Cortex of kidney (tissue), 1 donor: ENCODE data around the gene GFI1B.
"Not testable (repeated sequence)": the region's sequence is repeated elsewhere in the genome, so short reads cannot be mapped to it uniquely, and the experiment has no call there.

ENCODE experiments used
- DNase-seq: peaks from one replicate; lab custom pipeline; 2025; lab: John Stamatoyannopoulos, UW

GFI1B gene

DNA sequence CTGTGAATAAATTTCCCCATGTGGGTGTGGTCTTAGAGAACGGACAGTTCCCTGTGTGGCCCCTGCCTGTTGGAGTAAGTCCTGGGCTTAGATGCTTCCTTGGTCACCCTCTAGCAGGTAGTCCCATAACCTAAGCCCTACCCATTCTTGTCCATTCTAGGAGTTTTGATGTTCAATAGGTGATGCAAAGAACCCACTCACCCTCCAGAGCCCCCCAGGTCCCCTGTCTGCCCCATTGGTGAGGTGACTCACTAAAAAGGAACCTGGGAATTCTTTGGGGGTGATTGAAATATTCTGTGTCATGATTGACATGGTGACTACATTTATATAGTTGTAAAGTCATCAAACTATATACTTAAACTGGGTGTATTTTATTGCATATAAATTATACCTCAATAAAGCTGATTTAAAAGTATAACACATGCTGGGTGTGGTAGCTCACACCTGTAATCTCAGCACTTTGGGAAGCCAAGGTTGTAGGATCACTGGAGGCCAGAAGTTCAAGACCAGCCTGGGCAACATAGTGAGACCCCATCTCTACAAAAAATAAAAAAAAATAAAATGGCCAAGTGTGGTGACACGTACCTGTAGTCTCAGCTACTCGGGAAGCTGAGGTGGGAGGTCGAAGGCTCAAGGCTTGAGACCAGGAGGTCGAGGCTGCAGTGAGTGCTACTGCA lies 31.6 kb downstream of the GFI1B start:
- DNase-seq: no peak

DNA sequence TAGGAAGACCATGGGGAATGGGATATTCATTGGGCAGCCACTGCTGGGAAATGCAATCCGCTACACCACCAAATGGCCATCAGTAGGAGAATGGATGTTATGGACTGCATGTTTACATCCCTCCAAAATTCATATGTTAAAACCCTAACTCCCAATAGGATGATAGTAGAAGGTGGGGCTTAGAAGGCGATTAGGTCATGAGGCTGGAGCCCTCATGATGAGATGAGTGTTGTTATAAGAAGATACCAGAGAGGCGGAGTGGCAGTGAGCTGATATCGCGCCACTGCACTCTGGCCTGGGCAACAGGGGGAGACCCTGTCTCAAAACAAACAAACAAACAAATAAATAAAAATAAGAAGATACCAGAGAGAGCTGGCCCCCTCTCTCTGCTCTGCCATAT lies 36.2 kb downstream of the GFI1B start:
- no peak for DNase-seq

DNA sequence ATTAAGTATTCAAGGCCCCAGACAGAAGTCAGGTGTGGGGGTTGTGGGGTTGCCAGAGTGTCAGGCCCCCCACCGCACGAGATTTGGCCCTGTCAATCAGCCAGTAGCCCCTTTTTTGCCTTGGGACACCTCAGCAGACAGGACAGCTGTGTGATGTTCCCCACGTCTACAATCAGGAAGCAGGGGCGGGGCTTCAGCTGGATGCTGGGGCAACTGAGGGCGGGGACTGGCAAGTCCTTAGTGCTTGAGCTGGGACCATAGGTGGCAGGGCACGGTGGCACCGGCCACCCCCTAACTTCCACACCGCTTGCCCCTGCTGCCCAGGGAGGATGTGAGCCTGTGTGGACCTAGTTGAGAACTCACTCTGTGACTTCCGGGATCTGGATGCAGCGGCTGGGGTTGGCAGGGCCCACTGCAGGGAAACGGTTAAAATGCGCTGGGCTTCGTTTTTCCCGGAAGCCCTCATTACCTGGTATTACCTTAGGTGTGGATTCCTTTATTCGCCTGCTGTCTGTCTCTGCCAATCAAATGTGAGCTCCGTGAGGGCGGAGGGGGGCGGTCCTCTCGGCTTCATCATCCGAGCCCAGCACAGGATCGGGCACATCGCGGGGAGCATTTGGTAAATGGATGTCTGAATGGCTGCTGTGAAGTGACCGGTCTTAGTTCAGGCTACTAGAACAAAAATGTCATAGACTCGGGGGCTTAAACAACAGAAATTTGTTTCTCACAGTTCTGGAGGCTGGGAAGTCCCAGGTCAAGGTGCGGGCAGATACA lies 44.8 kb downstream of the GFI1B start:
- no peak for DNase-seq

DNA sequence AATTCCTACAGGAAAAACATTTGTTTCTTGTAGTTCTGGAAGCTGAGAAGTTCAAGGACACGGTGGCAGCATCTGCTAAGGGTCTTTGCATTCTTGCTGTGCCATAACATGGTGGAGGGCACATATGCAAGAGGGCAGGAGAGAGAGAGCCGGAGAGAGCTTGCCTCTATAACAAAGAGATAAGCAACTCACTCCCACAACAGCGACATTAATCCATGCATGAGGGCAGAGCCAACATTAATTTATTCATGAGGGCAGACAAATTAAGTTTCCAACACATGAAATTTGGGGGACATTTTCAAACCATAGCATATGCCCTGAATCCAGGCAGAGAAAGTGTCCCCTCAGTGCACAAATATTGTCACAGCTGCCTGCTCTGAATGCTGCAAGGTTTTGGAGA lies 47.9 kb downstream of the GFI1B start:
- no peak for DNase-seq

DNA sequence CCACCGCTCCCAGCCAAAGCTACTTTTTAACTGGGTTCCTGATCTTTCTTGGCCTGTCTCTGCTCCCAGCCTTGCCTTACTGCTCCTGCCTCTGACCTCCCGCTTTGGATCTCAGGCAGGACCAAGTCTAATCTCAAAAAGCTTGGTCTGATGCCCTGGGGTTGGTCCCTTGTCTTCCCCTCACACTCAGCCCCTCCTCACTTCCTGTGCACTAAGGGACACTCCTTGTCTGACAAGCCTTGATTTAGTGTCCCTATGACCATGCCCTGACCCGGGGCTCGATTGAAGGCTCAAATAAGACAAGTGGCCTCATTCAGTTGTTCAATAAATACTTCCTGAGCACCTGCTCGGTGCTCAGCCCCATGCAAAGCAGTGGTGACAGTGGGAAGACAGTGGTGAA lies 48.6 kb downstream of the GFI1B start:
- DNase-seq: no peak

- DNase-seq: no peak
These were observed 49.7 kb downstream of the GFI1B start for GRCh38 chr9:133028221-133028620.

DNA sequence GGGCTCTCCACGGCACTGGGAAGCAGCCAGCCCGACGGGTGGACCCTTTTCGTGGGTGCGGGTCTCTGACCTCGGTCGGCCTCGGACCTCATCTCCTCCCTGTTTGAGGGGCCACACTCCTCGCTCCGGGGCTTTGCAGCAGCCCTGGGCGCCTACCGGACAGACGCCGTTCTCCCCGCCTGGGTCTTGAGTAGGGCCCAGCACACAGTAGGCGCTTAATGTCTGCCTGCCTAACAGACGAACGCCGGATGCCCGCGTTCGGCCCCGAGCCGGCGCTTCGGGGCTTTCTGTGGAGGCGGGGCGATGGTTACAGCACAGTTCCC lies 51.5 kb downstream of the GFI1B start:
- DNase-seq: no peak

GRCh38 chr9:133030317-133031129 lies 52.0 kb downstream of the GFI1B start, which contains the start of gene GTF3C5:
TSS of gene GTF3C5 (plus strand) at chr9:133030997. CDS start at chr9:133031012, 15 bp downstream.
- no peak for DNase-seq

DNA sequence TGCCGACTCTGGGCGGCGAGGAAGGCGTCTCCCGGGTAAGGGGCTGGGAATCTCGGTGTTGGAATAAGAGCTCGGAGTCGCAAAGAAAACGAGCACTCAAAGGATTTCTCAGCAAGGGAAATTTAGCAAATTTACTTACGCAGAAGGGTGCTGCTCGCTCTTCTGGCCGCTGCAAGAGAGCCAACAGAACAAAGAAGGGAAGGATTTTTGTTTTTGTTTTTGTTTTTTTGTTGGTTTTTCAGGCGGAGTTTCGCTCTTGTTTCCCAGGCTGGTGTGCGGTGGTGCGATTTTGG lies 52.6 kb downstream of the GFI1B start:
- DNase-seq: no peak

GRCh38 chr9:133031496-133031911 lies 53.0 kb downstream of the GFI1B start:
- no peak for DNase-seq

GRCh38 chr9:133032171-133032570 lies 53.7 kb downstream of the GFI1B start:
- no peak for DNase-seq

DNA sequence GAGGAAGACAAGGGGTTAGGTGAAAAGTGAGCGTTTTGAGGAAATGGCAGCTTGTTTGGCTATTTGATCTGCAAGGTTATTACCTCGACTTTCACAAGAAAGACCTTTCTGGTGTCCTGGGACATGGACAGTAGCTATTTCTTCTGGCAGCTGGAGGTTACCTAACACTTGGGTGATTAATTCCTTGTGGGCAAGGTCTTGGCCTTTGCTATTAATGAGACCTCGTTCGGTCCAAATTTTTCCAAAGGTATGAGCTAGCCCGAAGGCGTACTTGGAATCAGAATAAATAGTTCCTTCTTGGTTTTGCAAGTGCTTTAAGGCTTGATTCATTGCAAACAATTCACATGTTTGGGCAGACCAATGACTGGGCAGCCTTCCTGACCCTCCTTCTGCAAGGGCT lies 57.2 kb downstream of the GFI1B start:
- DNase-seq: no peak

GRCh38 chr9:133037775-133038515 lies 59.5 kb downstream of the GFI1B start:
- DNase-seq: no peak

GRCh38 chr9:133040892-133041479 lies 62.5 kb downstream of the GFI1B start:
- DNase-seq: not testable (repeated sequence)
